GM12865 (cell line): ENCODE data around the gene SELENOT.

Experiments
- DNase-seq: peaks from one replicate; pipeline ENCODE4 v3.0.0; 2010; ENCODE audit warnings: low read depth
- H3K4me3 ChIP-seq: 2 replicates; pipeline ENCODE4 v1.5.1; 2011; ENCODE audit warnings: mild to moderate bottlenecking, low read depth, low read length, control low read depth
- CTCF ChIP-seq: IDR thresholded peaks from 2 replicates; pipeline ENCODE4 v1.5.1; 2011; ENCODE audit warnings: low read length, control low read depth, low read depth, inconsistent platforms; ENCODE audit not compliant: insufficient read depth; ENCODE audit errors: missing control alignments

SELENOT gene

DNA sequence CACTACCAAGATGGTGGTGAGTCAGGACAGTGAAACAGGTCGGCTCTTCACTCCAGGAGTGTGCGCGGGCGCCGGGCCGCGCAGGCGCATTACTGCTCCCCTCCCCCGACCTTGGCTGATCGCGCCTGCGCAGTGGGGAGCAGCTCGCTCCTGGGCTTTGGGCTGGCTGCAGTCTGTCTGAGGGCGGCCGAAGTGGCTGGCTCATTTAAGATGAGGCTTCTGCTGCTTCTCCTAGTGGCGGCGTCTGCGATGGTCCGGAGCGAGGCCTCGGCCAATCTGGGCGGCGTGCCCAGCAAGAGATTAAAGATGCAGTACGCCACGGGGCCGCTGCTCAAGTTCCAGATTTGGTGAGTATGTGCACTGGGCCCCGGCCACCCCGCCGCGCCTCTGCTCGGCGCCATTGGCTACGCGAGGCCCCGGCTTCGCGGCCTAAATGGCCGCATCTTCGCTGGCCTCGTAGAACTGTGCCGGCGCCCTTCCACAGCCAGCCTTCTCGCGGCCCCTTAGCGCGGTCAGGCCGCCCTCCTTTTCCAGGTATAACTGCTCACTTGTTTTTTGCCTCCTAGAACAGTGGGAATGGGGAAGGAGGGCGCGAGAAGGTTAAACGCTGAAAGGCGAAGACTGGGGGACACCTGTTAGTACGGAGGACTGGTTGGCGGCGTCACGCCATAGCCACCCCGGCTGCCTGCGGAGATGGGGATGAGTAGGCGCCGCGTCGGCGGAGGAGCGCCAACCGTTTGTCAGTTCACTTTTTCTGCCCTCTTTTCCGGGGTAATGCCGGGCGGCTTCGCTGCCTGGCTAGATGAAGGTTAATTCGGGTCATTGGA lies at the start of gene SELENOT:
Gene SELENOT, plus strand, starts transcription at position 169 of the 827 bp plus-strand sequence. Its CDS starts 42 bp downstream, at position 211.
- H3K4me3 ChIP-seq = peak within 1 kb of the TSS; percentile 99
- DNase-seq = peak; percentile 98
- peak; percentile 23 for TF ChIP-seq CTCF

DNA sequence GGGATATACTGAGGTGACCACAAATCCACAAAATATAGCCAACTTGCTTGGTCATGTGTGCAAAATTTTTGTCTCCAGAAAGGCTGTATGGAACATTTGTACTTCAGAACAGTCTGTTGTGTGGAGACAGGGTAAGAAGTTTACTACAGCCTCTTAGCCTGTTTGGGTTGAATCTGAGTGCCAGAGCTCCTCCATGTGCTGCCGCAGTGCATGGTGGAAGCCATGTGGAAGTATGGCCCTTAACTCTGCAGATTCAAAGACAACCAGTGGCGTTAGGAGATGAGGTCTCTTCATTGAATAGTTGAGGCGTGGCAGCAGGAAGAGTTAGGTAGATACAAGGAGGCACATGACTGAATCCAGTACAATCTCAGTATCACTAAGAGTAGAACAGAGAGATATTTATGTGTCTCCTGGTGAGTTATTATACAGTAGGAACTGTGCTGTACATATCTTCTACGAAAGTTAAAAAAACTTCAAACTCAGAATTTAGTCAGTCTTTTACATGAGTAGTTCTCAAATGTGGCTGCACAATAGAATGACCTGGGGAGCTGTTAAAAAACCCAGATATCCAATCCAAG lies 47.2 kb upstream of the SELENOT start:
- no peak for TF ChIP-seq CTCF
- H3K4me3 ChIP-seq = no peak overlapping the region
- no peak for DNase-seq

DNA sequence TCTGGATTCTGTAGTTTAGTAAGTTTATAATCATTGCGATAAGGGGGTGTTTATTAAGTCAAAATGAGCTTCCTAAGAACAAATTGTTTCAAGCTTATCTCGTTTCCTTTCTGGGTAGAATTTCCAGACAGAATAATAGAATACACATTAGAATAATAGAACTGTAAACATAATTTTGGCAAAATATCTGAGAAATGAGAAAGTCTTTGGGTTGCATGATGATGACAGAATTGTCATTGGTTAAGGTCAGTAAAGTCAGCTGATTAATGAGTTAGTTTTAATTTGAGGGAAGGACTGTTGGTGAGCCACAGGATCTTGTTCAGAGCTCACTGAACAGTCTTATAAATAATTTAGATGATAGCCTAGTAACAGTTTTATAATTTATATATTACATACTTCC lies 46.3 kb upstream of the SELENOT start:
- TF ChIP-seq CTCF = no peak
- no peak overlapping the region for H3K4me3 ChIP-seq
- DNase-seq = no peak

DNA sequence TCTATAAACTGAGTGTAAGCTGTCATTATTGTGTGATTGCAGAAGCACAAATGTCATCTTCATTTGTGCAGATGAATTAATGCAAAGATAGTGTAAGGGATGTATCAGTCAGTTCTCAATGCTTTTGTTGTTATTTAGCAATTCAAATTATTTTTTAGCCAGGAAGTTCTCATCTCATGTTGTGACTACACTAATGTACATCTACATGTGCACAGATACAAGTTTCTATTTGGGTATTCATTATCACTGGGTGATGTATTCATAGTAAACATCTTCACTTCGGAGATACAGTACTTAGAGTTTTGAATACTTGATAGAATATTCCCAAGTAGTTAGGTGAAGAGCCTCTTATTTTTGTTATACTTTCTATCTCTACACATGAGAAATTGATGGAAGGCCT lies 45.4 kb upstream of the SELENOT start:
- no peak overlapping the region for H3K4me3 ChIP-seq
- DNase-seq = no peak
- no peak for TF ChIP-seq CTCF

DNA sequence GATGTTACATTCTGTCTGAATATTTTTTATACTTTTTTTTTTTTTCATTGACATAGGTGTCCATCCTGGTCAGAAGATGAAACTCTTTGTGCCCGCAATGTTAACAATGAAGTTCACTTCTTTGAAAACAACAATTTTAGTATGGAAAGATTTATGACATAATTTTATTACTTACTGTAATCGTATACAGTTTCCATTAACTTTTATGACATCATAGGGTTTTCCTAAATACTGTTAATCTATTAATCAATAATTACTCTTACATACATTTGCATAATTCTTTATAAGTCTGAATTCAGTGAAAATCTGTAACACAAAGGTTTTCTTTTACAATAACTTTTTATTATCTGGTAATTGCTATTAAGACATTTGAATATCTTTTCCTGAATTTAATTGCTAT lies 38.9 kb upstream of the SELENOT start:
- H3K4me3 ChIP-seq = no peak overlapping the region
- no peak for DNase-seq
- no peak for TF ChIP-seq CTCF

DNA sequence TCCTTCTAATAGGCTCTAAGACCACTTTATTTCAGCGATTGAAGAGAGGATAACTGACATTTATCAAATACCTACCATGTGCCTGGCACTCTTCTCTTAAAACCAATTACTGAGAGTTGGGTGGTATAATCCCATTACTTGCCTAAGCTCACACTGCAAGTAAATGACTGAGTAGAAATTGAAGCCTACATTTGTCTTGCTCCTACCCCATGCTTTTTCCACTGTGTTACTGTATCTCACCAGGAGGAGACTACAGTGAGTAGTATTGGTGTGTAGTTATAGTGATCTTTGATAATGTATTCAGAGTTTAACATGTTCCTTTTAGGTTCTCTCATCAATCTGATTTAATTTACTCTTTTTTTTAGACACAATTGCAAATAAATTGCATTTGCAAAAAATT lies 35.8 kb upstream of the SELENOT start:
- no peak for TF ChIP-seq CTCF
- no peak for DNase-seq

More for the DNA sequence above, 35.8 kb upstream of the SELENOT start:
- no peak overlapping the region for H3K4me3 ChIP-seq
